NCI-H82 treated with DMSO at 0.1 percent for 48 hours (cell line): Measurements from ENCODE around the gene FICD.
A peak's percentile ranks its signal among the peaks of the same experiment; 100 is the strongest.
"Not testable (repeated sequence)": the region's sequence is repeated elsewhere in the genome, so short reads cannot be mapped to it uniquely, and the experiment has no call there.

Experiments used
- DNase-seq: peaks from one replicate; lab custom pipeline; 2025; ENCODE audit not compliant: unreplicated experiment; lab: John Stamatoyannopoulos, UW

FICD gene

DNA sequence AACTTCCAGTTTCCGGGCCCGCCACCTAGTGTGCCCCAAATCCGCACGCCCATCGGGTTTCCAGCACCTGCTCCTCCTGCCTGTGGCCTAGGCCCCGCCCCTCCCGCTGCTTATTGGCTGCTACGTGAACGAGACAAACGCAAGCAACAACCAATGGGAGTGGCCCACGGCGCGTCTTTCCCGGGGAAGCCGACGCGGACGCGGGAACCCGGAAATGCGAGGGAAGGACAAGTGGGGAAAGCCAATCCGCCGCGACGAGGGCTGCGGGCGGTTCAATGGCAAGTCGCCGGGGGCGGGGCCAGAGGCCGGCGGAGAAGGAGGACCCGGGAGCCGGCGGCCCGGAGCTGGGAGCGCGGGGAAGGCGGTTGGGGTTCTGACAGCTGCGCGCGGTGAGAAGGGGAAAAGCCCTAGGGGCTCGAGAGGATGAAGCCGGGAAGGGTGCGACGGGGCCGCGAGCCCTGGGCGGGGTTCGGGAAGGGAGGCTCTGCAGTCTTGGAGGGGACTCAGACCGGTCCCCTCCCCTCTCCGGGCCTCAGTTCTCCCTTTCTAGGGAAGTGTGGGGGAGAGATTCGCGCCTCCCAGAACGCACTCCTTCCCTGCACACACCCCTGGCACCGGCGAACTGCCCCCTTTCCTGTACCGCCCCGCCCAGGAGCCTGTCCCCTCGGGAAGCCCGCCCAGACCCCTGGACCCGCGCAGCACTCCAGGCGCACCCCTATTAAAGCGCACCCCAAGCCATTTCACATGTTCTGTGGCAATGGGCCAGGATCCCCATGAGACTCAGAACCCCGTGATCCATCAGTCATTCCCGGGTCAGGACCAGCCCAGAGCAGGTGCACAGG, at the start of gene FICD:
TSS of gene FICD (plus strand) at position 305 of the 842 bp plus-strand sequence. CDS start 1,696 bp downstream, outside the sequence.
- peak; percentile 96 for DNase-seq

DNA sequence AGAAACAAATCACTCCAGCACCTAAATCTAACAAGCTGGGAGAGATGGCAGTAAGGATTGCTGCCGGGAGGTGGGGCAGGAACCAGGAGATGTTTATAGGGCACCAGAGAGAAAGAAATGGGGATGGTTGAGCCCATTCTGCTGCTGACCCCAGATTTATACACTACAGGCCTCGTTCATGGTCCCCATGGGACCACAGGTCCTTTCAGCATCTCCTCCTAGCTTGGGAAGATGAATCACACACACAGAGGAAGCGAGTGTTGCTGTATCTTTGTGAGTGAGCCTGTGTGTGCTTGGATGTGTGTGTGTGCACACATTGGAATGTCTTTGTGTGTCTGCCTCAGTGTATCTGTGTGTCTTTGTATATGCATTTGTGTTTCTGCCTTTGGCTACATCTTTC, 49.7 kb upstream of the FICD start:
- DNase-seq: no peak

DNA sequence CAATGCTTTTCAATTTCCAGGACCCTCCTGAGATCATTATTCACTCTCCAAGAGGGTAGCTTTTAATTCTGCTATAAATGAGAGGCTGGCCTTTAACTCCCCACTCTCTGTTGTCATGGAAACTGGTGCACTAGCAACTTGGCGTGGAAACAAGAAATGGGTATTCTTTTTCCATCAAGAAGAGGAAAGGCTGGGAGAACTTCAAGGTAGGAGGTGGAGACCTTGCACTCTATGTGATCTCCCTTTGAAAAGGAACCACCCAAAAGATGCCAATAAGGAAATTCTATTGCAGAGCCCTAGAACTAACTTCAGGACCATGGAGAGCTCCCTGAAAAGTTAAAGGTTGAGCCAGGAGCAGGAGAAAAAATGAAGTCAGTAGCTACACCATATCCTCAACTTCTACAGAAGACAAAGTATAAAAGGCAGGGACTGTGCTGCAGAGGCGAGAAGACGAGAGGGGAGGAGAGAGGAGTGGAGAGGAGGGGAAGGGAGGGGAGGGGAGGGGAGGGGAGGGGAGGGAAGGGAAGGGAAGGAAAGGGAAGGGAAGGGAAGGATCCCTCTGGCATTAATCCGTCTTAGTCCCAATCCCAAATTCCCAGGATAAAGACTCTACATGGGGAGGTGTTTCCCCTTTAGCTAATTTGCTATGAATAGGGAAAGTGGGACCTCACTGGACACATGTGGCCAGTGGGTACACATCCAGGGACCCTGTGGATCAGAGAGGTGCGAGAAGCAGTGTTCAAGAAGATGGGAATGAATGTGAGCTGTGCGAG, 46.7 kb upstream of the FICD start:
- DNase-seq: no peak

DNA sequence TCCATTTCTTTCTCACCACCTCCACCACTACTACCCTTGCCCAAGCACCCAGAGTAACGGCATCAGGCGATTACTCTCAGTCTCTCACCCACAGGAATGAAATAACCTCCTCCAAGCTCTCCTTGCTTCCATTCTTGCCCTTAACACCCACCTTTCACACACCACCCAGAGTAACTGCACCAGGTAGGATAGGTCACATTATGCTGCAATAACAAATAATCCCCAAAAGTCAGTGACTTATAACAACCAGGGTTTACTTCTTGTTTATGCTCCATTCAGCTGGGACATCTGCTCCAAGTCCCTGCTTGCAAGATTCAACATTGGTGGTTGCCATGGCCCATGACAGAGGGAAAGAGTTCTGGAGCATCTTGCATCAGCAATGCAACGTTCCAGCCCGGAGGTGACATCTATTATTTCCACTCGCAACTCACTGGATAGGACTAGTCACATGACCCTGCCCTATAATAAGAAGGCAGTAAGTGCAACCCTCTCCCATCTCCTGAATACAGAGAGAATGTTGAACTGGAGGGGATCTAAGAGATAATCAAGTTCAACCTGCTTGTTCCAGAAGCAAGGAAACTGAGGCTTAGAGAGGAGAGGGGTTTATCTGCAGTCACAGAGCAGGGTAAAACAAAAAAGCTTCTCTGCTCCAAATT, 41.5 kb upstream of the FICD start:
- no peak for DNase-seq

DNA sequence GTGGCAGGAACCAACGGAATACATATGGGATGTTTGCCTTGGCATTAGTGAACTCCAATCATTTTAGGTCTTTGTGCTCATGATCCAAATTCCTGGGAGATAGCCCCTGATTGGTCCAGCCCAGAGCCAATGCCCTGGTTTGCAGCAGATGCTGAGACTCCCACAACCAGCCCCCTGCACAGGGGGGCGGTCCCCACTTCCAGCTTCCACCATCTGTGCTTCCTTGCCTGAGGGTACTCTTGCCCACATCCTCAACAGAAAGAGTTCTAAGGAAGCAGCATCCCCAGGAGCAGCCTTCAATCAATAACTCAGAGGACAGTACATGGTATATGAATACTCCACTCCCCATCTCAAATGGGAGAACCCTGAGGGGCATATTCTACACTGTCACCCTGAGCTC, 39.7 kb upstream of the FICD start:
- no peak for DNase-seq

DNA sequence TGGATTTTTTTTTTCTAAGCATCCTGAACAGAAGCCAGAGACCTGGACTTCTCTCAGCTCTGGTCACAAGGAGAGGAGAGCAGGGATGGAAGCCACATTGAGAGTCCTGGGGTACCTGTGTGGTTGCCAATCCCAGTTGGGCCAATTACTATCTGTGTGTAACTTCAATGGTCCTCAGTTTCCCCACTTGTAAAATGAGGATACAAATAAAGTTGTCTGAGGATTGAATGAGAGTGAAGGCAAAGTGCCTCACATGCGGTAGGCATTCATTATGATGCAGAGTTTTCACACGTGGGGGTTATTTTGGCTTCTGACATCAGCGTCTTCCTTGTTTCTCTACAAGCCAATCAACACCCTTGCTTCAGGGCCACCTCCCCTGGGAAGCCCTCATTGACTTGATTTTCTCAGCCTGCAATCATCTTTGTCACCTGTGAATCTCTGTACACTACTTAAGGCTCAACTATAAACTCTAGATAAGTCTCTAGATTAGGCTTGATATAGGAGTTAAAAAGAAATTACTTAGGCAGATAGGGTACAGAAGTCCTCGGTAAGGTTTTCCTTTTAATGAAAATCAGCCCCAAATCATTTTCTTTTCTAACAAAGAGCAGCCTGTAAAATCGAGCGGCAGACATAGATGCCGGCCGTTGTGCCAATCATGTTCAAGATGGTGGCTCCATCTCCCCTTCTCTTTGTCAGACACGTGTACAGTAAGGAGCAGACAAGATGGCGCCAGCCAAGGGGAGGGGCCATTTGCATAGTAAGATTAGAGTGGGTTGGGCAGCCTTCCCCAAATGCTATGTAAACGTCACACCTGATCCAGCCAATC, 37.8 kb upstream of the FICD start:
- DNase-seq: no peak

DNA sequence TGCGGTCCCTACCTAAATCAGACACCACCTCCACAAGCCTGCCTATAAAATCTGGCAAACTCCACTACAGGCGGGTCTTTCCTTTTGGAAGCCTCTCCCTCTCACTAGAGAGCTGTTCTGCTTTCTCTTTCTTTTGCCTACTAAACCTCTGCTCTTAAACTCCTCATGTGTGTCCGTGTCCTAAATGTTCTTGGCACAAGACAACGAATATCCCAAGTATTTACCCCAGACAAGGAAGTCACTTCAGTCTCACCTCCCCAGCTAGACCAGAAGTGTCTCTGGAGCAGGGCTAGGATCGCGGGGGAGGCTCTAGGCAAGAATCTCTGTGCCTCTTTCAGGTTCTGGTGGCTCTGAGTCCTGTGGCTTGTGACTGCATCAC, 37.2 kb upstream of the FICD start:
- no peak for DNase-seq

DNA sequence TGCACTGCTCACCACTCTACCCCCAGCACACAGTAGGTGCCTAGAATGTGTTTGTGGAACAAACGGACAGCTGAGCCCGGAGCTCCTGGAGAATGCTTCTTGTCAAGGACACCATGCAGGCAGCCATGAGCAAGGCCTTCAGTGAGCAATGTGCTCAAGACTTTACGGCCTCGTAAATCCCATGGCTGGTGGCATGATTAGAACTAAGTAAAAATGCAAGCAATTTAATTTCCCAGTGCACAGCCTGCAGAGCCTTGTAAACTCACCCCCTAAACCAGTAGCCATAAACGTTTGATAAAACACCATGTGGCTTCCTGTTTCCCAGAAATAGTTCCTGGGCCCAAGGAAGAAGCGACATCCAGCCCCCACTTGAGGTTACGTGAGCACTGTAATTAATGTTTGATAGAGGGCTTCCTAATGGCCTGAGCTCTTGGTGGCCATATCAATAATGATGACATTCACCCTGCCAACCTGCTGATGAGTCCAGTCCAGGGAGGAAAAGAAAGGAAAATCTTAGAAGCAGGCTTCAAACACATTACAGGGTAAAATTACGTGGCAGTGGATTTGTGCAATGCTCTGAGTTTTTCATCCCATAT, 36.4 kb upstream of the FICD start:
- DNase-seq: no peak

DNA sequence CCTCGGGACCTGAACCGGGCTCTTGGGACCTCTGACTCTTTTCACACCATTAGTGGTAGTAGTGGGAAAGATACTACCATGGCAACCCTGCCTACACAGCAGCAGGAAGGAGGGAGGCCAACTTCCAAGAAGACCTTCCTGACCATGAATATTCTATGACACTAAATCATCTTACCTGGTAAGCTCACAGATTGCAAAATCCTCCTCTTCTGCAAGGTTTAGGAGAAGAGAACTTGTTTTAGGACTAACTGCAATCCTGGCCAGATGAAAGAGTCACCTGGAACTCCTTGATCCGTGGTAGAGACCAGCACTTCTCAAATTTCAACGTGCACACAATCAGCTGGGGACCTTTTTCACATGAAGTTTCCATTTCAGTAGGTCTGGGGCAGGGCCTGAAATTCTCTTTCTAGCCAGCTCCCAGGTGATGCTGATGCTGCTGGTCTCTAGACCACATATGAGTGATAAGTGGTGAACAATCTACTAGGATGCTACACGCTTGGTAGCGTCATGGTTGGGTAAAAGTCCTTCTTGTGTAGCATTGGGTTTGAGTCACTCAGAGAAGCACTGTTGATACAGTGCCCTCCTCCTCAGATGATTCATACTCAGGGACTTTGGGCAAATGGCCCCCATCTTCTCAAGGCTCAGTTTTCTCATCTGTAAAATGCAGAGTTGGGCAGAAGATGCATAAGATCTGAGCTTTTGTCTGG, 35.6 kb upstream of the FICD start:
- DNase-seq: no peak

DNA sequence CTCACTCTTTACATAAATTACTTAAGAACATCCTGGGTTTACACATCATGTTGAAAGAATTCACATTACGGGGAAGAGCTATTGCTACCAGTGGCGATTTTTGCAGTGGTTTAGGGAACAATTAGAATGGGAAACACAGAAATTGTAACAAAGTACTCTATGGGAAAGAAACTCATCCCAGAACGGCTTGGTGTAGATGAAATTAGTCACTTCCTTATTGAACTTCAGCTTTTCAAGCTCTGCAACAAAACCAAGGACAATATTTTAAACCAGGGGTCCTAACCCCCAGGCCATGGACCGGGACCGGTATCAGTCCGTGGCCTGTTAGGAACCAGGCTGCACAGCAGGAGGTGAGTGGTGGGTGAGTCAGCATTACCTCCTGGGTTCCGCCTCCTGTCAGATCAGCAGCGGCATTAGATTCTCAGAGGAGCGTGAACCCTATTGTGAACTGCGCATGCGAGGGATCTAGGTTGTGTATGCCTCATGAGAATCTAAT, 32.3 kb upstream of the FICD start:
- DNase-seq: no peak

DNA sequence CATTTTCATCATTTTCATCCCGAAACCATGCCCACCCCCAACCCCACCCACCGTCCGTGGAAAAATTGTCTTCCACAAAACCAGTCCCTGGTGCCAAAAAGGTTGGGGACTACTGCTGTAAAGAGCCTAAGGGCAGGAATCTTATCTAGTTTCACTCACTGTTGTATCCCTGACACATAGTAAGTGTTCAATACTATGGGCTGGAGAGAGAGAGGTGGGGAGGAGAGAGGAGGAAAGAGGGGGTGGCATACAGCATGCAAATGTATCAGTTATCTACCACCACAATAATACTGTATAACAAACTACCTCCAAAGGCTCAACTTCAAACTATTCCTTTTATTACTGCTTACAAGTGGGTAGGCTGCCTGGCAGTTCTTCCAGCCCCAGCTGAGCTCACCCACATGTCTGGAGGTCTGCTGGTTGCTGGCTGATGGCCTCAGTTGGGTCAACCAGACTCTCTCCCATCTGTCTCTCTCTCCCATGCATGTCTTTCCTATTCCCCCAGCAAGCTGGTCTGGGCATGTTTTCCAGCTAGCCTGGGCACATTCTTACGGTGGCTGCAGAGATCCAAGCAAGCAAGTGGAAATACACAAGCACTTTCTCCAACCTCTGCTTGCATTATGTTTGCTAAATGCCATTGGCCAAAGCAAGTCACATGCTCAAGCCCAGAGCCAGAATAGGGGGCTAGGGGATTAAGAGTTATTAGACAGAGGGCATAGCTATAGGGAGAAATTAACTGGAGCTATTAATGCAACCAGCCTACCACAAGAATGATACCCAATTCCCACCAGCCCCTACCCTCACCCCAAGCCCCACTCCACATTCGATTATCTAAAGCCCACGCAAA, 31.6 kb upstream of the FICD start:
- no peak for DNase-seq

DNA sequence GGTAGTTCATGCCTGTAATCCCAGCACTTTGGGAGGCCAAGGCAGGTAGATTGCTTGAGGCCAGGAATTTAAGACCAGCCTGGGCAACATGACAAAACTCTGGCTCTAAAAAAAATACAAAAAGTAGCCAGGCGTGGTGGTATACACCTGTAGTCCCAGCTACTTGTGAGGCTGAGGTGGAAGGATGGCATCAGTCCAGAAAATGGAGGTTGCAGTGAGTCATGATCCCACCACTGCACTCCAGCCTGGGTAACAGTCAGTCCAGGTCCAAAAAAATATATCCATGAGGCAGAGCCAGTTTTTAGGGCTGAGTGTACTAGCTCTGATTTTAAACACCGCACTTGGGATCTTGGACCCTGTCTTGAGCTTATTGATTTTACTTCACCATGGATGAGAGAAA, 30.6 kb upstream of the FICD start:
- no peak for DNase-seq

DNA sequence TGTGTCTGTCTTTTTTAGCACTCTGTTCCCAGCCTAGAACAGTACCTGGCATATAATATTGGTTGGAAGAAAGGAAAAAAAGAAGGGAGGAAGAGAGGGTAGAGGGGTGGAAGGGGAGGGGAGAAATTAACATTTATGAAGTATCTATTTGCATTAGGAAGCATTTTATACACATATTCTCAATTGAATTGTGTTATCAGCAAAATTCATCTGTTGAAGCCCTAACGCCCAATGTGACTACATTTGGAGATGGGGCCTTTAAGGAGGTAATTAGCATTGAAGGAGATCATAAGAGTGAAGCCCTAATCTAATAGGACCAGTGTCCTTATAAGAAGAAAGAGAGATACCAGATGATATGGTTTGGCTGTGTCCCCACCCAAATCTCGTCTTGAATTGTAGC, 30.2 kb upstream of the FICD start:
- DNase-seq: no peak

DNA sequence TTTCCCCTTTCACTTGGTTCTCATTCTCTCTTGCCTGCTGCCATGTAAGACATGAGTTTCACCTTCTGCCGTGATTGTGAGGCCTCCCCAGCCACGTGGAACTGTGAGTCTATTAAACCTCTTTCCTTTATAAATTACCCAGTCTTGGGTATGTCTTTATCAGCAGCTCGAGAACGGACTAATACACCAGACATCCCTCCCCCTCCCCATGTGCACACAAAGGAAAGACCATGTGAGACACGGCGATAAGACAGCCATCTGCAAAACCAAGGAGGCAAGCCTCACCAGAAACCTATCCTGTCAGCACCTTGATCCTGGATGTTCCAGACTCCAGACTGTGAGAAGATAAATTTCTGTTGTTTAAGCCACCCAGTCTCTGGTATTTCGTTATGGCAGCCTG, 29.7 kb upstream of the FICD start:
- DNase-seq: not testable (repeated sequence)

DNA sequence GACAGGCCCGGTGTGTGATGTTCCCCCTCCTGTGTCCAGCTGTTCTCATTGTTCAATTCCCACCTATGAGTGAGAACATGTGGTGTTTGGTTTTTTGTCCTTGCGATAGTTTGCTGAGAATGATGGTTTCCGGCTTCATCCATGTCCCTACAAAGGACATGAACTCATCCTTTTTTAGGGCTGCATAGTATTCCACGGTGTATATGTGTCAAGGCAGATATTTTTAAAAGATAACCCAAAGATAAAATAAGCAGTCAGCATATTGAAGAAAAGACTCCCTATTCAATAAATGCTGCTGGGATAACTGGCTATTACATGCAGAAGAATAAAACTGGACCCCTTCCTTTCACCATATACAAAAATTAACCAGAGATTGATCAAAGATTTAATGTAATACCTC, 28.0 kb upstream of the FICD start:
- DNase-seq: not testable (repeated sequence)

DNA sequence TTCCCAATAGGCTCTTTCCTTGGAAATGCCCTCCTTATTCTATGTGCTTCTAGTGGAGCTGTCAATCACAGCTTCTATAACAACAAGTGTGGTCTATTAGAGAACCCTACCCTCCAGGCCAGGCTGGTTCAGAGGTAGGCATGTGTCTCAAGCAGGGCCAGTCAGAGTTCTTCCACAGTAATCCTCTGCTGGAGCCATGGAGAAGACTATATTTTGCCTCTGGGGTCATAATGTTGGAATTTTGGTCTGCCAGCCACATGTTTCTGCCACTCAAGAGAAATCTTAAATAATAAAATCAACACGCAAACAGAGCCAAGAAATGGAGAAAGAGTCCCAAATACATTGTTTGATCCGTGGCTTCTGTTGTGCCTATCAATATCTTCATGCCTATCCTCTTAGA, 23.8 kb upstream of the FICD start:
- DNase-seq: no peak

DNA sequence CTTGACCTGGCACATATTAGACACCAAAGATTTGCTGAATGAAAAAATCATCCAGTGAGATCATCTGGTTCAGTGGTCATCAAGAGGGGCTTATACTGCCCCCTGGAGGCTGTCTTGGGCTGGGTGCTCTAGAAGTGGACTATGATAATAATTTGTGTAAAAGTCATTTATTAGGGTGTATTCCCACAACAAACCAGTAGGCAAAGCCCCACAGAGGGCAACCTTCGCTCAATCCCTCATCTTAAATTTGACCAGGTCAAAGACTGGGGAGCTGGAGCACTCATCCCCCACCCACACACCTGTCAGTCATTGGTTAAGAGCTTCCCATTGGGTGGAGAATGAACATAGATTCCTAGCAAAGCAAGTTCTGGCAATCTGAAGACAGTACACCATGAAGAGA, 20.0 kb upstream of the FICD start:
- DNase-seq: no peak

DNA sequence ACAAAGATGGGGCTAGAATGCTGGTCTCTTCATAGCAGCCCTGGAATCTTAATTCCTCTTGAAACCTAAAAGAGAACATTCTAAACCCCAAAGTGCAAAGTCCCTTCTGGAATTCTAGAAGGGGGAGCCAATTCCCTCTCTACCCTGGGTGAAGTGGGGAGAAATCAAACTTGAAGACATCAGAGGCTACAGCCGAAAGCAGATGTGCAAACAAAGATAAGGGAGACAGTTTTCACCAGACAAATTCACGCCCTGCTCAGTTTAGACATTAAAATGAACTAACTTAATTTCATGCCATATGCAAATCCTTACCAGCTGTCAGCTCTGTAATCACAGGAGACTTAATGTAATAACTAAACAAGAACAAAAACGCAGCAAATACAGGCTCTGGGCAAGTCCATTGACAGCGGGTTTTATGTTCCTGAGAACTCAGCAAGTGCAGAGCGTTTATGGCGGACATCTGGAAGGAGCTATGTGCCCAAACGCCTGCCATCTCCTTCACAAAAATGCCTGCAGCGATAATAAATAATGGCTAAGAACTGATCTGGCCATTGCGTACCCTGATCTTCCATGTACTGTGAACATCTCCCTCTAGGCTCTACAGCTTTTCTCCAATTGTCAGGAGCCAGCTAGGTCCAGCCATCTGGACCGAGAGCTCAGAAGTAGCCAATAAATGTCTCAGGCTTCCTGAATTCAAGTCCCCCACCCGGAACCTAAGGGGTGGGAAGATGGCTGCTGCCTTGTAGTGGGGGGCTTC, 19.1 kb upstream of the FICD start:
- no peak for DNase-seq
